ENCODE results near the gene CLEC1A. TPM values are rescaled to one million over a fixed set of nuclear protein-coding genes. Genes with fewer than 3 reads are reported as not detected.
"Not testable (repeated sequence)": the region's sequence is repeated elsewhere in the genome, so short reads cannot be mapped to it uniquely, and the experiment has no call there.

The CLEC1A gene
- total RNA-seq, 1 donor from 2014 or later = 3.1 TPM

DNA sequence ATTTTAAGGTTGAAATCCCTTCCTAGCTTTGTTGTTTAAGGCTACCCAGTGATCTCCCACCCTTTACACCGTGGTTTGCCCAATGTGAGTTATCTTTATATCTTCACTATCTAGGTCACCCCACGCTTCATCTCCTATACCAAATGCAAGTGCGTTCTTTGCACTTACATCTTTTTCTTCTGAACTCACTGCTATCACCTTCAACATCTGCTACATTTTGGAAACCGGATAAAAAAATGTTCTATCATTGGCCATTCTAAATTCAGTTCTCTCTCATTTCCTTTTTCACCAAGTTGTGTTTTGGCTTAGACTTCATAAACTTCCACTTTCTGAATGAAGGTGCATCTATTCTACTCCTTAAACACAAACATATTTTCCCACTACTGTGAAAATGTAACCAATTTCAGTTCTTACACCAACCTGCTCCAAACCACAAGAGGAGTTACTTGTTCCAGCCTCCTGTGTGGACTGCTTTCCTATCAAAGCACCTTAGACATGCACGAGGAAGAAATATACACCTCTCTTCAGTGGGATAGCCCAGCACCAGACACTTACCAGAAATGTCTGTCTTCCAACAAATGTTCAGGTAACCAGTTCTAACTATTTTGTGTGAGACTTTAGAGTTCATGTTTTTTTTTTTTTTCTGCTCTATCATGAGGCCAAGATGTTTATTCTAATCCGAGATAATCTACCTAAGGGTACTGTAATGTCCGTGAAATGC lies 46.4 kb downstream of the CLEC1A start:
- no peak for DNase-seq (ENCODE audit: low spot score)

GRCh38 chr12:10048526-10048925 lies 50.3 kb downstream of the CLEC1A start:
- no peak for DNase-seq (ENCODE audit: low spot score)

DNA sequence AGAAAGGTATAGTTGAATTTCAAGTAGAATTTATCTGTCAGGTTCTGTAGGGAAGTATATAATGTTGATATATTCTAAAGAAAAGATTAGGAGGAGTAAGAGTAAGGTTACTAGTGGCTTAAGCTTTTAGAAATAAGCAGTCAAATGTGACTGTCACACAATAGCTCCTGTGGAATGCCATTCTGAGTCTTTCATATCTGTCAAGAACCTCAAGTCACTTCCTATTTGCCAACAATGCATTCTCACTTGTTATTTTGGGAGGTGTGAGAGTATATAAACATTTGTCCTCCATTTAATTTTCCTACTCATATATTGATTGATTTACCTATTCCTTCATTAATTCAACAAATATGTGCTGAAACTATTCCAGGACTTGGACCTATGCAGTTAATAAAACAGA lies 56.6 kb downstream of the CLEC1A start:
- no peak for DNase-seq (ENCODE audit: low spot score)

- peak; percentile 27 for DNase-seq (ENCODE audit: low spot score)
These were observed 64.8 kb downstream of the CLEC1A start for GRCh38 chr12:10033783-10034545.

DNA sequence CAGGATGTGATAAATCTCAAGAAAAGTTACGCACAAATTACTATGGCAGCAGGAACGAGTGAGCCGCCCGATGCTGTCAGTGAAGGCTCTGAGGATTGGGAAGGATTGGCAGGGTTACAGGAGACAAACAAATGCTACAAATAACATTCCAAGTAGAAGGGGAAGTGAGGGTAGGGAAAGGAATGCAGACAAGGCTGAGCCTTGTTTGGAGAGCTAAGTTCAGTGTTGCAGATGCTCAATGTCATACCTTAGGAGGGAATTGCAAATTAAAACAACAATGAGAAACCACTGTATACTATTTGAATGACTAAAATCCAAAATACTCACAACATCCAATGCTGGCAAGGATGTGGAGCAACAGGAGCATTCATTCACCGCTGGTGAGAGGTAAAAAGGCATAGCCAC lies 67.0 kb downstream of the CLEC1A start:
- DNase-seq (ENCODE audit: low spot score) = peak; percentile 18

DNA sequence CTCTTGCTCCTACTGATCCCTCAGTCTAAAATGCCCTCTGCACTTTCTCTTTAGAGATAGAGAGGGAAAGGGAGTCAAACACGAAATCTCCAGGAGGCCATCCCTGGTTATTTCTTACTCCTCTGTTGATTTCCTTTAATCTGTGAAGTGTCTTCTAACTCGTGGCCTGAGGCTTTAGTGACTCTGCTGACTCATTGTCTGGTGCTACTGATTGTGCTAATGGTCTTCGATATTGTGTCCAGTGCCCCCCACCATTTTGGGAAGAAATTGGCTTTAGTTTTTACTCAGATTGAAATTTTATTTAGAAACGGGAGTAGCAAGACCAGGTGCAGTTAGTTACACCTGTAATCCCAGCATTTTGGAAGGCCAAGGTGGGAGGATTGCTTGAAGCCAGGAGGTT lies 67.5 kb downstream of the CLEC1A start:
- no peak for DNase-seq (ENCODE audit: low spot score)

DNA sequence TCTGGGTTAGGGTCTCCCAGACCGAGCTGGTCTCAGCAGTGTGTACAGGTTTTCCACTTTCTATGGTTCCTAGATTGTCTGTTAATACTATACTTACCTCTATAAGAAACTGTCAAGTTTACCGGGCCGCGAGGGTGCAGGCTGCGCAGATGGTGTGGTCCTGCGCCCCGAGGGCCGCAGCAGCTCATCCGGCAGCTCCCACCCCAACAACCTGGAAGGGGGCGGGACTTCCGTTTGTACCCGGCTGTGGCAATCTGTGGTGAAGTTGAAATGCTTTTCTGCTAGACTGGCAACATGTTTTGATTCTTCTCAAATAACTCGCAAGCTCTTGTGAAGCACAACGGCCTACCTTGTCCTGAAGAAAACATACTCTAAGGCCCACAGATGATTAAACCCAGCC lies 68.3 kb downstream of the CLEC1A start, which contains the start of gene CLEC9A:
Gene CLEC9A, plus strand, starts transcription at position 237 of the 400 bp plus-strand sequence. CDS start 22,006 bp downstream, outside the sequence.
- no peak for DNase-seq (ENCODE audit: low spot score)

GRCh38 chr12:10027721-10028120 lies 71.1 kb downstream of the CLEC1A start:
- no peak for DNase-seq (ENCODE audit: low spot score)

- DNase-seq (ENCODE audit: low spot score) = no peak
These were observed 71.5 kb downstream of the CLEC1A start for GRCh38 chr12:10027311-10027710.

DNA sequence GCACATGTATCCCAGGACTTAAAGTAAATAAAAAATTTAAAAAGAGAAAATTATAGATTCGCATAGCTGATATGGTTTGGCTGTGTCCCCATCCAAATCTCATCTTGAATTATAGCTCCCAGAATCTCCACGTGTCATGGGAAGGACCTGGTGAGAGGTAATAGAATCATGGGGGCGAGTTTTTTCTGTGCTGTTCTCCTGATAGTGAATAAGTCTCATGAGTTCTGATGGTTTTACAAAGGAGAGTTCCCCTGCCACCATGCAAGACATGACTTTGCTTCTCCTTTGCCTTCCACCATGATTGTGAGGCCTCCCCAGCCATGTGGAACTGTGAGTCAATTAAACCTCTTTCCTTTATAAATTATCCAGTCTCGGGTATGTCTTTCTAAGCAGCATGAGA lies 72.1 kb downstream of the CLEC1A start:
- not testable (repeated sequence) for DNase-seq (ENCODE audit: low spot score)

- DNase-seq (ENCODE audit: low spot score) = no peak
These were observed 73.5 kb downstream of the CLEC1A start for GRCh38 chr12:10025236-10025635.

DNA sequence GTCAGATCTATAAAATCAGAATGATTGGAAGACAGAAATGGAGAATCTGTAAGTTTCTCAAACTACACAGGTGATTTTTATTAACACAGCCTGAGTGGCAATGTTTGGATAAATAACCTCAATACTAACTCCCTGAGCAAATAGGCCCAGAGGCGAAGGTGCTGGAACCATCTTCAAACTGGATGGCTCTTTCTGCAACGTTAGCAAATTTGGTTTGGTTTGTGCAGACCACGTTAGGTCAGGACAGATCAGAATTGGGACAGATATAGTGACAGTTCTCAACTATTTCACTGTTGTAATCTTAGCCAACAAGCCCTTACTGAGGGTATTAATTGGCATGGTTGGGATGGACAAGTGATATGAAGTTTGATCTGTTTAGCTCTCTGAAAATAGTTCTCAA lies 77.4 kb downstream of the CLEC1A start:
- DNase-seq (ENCODE audit: low spot score) = no peak

Other genes starting within 250 kb of the CLEC1A start
- 7.0 TPM for gene CLEC2B, start 229.6 kb downstream of the CLEC1A start, total RNA-seq (ENCODE audit: insufficient read depth, low replicate concordance)
- gene KLRF2, start 217.5 kb downstream of the CLEC1A start, total RNA-seq (ENCODE audit: insufficient read depth, low replicate concordance) = not detected
- not detected for gene CLEC2A, start 166.6 kb downstream of the CLEC1A start, total RNA-seq (ENCODE audit: insufficient read depth, low replicate concordance)
- 18.1 TPM for gene CLEC12A, start 127.6 kb downstream of the CLEC1A start, total RNA-seq (ENCODE audit: insufficient read depth, low replicate concordance)
- gene CLEC1B, start 99.9 kb downstream of the CLEC1A start, total RNA-seq (ENCODE audit: insufficient read depth, low replicate concordance) = 9.4 TPM
- 7.9 TPM for gene CLEC12B, start 88.4 kb downstream of the CLEC1A start, total RNA-seq (ENCODE audit: insufficient read depth, low replicate concordance)
- 36.4 TPM for gene CLEC9A, start 68.3 kb downstream of the CLEC1A start, total RNA-seq (ENCODE audit: insufficient read depth, low replicate concordance)
- 26.0 TPM for gene CLEC7A, start 31.2 kb upstream of the CLEC1A start, total RNA-seq (ENCODE audit: insufficient read depth, low replicate concordance)
- gene OLR1, start 73.1 kb upstream of the CLEC1A start, total RNA-seq (ENCODE audit: insufficient read depth, low replicate concordance) = 14.9 TPM
- gene TMEM52B, start 80.0 kb upstream of the CLEC1A start, total RNA-seq (ENCODE audit: insufficient read depth, low replicate concordance) = 0.48 TPM
- 69.1 TPM for gene GABARAPL1, start 113.9 kb upstream of the CLEC1A start, total RNA-seq (ENCODE audit: insufficient read depth, low replicate concordance)
- gene KLRD1, start 208.9 kb upstream of the CLEC1A start, total RNA-seq (ENCODE audit: insufficient read depth, low replicate concordance) = 5.1 TPM